Inflammatory macrophage treated with lipopolysaccharide for 4 hours (primary cell): ENCODE results near the gene SPTBN5.

Experiments
- DNase-seq: peaks from one replicate; pipeline ENCODE4 v3.0.0-alpha.2; 2020

The SPTBN5 gene

DNA sequence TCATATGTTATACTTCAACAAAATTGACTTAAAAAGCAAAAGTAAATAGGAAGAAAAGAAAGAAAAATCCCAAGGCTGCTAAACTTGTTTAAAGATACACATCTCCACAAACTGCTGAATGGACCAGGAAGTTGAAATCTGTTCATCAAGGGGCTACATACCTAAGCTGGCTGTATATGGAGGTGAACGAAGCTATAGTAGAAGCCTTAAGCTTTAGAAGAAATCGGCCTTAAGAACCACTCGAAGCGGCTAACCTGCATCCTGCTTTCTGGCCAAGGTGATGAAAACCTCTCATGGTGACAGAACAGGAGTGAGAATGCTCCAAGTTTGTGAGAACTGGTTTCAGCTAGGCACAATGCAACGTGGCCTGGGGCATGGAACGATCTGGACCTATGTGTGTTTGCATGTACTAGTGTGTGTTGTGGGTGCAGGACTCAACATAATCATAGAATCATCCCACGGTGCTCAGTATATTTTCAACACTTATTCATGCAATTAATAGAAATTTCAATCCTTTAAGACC lies 31.3 kb upstream of the SPTBN5 start:
- no peak for DNase-seq

DNA sequence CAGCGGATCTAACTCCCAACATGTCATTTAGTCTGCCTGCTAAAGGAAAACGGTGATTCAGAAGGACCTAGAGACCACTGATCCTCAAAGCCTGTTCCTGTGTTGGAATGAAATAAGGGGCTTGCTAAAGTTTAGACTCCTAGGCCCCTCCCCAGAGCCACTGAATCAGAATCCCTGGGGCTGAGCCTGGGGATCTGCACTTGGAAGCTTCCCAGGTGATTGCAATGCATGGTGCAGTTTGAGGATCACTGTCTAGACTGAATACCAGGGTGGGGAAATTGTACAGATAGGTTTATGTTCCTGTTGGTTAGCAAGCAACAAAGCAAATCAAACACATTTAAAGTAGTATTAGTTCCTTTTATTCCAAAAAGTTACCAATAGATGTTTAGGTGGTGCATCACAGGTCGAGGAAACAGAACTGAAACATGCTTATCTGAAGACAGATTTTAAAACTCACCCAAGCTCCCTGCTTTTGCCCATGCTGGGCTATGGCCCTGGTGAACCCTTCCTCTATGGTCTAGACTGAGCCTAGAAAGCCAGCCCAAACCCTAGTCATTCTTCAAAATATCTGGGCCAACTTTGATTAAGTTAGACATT lies 29.6 kb upstream of the SPTBN5 start:
- no peak for DNase-seq

DNA sequence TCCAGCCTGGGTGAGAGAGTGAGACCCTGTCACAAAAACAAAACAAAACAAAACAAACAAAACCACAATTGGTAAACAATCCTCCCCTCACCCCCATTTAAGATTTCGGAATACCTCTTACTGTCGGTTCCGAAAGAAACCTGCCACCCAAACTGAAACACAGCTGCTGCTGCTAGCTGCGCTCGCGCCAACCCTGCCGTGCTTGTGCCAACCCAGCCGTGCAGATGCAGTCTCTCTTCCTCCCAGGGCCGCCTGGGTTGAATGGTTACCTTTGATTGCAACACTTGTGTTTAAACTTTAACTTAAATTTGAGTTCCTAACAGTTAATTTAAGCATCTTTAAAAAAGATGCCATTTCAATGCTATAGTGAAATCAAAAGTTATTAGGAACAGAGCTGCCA lies 28.5 kb upstream of the SPTBN5 start:
- no peak for DNase-seq

DNA sequence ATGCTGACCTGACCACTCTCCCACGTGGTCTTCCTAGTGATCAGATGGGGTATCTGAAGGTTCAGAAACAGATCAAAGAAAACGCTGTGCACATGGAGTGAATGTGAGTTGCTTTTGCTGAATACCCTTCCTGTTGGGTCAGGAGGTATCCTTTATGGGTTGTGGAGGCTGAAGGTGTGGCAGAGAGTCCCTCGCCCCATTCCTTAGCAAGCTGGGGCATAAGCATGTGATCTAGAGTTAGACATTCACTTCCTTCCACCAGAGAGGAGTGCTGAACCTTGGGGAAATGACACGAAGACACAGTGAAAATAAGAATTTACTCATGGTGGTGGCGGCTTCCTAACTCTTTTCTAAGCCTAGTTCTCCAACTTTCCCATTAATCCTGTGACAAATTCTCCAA lies 27.8 kb upstream of the SPTBN5 start:
- no peak for DNase-seq

DNA sequence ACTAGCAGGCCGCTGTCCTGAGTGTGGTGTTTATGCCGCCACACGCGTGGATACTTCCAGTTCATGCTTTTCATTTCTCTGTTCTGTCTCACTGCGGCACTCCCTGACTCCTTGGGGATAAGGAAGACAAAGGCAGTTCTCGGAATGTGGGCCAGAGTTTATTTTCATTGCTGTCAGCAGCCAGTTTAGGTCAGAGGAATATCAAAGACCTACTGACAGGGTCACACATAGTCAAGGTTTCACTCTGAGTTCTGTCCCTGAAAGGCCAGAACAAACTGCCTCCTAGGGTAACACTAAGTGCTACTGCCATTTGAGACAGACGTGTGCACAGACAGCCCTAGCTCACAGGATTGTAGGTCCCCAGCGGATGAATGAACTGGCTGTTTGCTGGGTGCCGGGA lies 27.3 kb upstream of the SPTBN5 start:
- DNase-seq, result no peak

DNA sequence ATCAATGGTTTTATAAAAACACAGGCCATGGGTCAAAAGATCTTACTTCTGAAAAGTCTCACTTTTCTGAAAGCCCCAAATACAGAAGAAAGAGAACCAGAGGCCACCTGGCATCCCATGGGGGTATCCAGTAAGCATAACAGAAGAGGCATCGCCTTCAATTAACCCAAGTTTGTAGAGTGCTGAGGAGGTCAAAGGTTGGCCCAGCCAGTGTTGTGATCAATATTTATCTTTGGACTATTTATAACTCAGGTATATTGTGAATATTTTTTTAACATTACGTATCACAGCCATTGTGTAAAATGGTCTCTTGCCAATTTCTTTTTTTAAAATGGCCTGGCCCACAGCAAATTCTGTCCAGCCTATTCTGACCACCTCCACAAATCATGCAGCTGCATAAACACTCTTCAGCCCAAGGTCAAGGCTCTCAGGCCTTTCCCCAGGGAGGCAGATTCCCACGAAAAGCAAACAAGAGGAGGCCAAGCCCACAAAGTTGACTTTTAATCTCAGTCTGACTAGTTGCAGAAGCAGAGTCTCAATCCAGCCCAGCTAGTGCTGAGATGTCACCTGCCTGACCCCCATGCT lies 26.2 kb upstream of the SPTBN5 start:
- DNase-seq, result no peak

DNA sequence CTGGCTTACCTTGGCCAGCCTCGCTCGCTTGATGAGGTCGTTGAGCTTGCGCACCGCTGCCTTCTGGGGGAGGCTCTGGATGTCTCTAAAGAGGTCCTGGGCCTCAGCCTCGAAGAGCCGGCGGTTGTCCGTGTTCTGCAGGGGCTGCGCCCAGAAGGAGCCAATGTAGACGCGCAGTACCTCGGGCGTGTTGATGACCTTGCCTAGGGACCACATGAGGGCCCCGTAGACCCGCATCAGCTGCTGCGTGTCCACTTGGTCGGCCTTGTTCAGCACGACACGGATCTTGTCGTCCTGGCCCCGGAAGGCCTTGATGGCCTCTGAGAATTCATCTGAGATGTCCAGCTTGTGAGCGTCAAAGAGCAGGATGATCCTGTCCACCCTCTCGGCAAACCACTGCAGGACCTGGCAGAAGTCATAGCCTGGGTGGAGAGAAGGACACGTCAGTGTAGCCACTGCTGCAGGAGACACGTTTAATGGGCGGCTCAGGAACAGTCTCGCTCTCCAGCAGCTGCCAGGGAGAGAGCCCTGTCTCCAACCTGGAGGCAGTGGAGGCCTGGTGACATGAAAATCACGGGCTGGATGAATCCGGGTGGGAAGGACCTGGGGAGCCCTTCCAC lies 25.5 kb upstream of the SPTBN5 start:
- DNase-seq, result no peak

DNA sequence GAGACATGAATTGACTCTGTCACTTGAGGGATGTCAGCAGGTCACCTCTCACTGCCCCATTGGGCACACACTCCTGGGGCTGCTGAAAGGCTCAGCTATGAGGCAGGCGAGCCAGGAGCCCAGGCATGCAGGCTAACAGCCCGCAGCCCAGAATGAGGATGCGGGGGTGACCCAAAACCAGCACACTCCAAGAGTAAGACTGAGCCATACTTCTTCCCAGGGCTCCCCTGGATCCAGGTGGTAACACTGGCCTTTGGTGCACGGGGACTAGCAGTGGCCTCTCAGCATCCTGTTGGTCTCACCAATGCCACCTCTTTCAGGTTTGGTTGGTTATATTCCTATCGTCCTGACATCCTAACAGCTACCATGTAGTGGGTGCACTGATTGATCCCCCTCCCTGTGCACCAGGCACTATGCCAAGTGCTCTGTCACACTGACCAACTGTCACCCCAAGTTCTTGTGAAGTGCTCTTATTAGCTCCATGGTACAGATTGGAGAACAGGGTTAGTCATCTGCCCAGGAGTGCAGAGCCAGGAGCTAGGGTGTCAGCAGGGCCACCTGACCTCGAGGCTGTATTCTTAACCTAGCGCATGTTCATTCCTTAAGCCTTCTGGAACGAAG lies 24.8 kb upstream of the SPTBN5 start:
- no peak for DNase-seq

DNA sequence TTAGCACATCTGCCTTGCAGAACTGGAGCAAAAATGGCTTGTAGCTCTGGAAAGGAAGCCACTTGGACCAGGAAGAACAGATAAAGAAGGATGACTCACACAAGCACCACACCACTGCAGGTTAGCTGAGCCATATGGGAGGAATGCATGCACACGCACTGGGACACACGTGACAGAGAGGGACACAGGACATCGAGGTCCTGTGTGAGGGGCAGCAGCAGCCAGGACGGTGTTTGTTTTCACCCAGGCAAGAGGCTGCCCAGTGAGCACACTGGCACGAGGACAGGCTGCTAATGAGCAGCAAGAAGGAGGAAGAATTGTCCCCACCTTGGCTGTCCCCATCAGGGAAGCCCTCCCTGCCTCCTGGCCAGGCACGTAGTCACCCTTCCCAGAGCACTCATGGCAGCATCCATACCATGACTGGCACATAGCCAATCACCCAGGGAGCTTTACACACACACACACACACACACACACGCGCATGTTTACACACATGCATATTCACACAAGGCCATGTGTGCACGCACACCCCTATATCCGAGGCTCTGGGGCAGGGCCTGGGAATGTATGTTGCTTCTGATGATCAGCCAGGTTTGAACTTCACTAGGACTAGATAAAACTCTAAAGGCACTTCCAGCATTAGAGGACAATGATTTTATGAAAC lies 24.0 kb upstream of the SPTBN5 start:
- no peak for DNase-seq

DNA sequence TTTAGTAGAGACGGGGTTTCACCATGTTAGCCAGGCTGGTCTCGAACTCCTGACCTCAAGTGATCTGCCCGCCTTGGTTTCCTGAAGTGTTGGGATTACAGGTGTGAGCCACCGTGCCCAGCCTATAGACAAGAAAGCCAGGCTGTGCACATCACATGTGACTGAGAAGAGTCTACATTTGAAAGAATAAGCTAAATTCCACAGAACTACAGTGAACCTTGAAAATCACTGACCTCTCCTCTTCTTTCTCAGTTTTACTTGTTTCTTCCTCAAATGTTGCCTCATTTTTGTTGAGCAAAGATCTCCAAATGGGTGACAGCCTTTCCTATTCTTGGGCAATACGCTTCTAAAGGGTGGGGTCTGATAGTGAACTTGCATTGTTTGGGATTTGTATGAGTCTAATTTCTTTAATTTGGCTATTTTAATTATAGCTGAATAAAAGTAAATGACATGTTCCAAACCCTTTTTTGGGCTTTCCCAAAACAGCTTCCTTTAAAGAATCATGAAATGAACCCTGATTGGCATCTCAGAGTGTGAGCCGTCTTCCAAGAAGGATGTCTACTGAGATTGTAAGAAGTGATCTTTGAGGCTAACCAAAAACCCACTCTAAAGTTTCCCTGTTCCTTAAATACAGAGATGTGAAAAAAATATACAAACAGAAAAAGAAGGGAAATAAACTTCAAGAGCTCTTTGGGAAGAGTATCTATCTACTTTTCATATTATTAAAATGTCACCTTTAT lies 21.6 kb upstream of the SPTBN5 start:
- peak; percentile 88 for DNase-seq

DNA sequence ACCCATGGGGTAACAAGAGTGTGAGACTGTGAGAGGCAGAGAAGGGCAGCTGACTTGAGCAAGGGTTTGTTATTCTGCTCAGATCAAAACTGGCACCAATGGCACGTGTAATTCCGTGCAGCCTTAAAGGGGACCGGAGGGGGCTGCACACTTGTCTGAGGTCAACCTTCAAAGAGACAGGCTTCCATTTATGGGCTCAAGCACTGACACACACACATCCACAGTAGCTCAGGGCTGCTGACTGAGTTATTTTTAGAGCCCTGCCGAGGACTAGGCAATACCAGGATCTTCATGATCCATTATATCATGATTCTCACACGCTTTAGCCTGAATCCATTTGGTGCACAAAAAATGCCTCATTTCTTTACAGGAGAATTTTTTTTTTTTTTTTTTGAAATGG lies 20.6 kb upstream of the SPTBN5 start:
- no peak for DNase-seq

DNA sequence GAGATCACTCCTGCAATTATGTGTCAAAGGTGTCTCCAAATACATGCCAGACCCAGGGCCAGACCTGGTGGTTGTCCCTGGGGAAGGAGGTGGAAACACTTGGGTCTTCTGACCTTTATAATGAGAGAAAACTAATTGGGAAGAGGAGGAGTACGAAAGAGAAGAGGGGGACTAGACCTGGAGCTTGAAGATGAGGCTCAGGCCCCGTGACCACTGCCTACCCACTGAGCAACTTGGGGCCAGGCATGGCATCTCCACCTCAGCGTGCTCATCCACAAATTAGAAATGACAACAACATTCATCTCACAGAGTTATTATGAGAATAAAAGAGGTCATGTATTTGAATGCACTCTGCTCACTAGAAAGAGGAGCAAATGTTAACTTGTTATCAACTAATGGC lies 19.4 kb upstream of the SPTBN5 start:
- DNase-seq, result no peak

DNA sequence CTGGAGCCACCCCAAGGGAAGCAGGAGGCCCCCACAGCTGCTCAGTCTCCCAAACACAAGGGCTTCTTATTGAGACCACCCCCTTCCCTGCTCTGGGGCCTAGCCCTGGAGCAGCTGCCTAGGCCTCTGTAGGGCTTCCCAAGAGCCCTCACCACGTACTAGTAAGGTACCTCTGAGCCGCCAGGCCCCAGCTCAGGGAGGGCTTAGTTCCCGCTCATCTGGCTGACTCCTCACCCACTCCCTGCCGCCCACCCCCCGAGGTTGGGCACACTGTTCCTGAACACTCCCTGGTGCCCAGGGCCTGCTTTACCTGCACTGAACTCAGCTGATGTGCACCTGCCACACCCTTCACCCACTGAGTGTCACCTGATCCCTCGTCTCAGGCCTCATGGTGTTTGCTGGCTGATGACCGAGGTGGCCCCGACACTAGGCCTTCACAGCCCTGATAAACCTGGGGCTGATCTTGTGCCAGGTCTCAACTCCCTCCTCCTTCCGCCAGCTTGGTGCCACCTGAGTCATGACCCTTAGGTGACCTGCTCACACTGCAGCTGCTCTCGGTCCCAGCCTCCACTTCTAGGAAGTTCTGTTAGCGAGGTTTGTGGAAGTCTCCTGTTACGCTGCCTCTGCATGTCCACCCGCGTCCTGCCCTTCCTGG lies 18.0 kb upstream of the SPTBN5 start:
- no peak for DNase-seq

DNA sequence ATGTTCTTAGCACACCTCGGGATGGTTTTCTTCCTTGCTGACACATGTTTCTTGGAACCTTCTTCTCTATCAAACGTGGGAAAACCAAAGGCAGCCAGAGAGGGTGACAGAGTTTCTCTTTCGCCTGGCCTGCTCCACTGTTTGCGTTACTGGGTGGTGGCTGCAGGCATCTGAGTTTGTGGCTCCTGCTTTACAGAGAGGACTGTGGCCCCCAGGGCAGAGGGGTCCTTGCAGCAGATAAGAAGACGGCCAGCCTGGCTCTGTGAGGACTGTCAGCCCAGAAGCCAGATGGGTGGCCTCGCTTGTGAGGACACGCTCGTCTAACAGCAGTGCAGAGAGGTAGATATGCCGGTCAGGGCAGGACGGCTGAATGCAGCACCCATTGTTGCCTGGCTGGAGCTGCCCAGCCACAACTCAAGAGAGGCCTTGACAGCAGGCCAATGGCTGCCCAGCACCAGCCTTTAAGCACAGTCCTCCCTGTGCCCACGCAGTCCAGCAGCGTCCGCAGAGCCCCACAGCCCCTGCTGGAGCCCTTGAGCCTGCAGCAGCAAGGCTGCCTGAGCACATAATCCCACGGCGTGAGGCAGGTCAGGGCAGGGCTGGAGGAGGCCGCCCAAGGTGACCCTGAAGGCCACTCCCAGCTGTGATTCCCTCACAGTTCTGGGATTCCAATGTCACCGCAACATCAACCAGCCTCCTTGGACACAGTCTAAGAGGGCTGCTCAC lies 15.0 kb upstream of the SPTBN5 start:
- DNase-seq, result no peak

DNA sequence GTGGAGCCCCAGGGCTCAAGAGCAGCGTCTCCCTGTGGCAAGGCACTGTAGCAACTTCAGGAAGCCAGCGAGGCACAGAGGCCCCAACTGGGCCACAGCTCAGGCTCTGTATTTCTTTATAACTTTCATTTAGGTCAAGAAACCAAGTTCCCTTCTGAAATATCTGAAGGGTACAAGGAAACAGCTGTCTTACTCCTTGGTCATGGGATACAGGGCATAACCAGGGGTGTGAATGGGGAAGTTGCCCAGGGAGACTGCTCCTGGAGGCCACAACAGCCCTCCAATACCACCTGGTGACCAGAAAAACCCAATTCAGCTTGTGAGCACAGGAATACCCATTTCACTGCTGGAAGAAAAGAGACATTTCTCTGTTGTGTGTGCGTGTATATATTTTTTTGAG lies 13.3 kb upstream of the SPTBN5 start:
- peak; percentile 41 for DNase-seq

DNA sequence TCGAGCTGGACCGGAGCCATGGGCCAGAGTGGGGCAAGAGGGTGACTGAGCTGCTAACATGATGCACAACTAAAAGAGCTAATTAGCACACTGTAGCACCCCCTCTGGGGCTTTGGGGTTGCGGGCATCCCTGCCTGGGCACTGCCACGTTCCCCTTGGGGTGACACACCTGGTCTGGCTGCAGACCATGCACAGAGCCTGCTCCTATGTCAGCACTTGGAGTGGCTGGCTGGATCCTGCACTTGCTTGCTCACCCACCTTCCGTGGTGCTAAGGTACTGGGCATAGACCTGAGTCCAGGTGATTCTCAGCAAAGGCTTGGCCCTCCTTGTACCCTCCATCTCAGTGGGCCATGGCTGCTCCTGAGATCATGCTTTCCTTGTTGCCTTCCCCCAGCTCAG lies 12.8 kb upstream of the SPTBN5 start:
- DNase-seq, result no peak

DNA sequence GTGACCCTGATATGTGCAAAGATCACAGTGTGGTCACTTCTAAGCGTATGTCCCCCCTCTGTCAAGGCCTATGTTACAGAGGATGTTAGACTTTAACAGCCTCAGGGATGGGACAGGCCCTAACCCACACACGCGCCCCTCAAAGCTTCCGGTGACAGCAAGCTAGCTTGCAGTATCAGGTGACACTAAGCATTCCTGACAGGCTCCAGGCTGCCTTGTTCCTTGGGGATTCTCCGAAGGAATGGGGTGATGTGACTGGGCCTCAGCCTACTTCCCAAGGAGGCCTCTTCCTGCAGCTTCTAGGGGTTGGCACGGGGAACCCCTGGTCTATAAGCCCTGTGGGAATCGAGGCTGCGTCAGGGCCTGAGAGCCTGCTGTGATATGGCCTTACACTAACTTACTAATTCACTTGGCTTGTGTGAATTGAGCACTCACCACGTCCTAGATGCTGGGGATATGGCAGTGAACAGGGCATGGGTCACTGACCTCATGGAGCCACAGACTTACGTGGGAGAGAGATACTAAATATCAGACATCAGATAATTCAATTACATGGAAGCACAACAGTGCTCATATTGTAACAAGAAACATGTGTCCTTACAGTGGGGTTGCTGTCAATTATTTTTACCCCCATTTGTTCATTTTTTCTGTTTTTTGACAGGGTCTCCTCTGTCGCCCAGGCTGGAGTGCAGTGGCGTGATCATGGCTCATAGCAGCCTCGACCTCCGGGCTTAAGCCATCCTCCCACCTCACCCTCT lies 11.4 kb upstream of the SPTBN5 start:
- no peak for DNase-seq

DNA sequence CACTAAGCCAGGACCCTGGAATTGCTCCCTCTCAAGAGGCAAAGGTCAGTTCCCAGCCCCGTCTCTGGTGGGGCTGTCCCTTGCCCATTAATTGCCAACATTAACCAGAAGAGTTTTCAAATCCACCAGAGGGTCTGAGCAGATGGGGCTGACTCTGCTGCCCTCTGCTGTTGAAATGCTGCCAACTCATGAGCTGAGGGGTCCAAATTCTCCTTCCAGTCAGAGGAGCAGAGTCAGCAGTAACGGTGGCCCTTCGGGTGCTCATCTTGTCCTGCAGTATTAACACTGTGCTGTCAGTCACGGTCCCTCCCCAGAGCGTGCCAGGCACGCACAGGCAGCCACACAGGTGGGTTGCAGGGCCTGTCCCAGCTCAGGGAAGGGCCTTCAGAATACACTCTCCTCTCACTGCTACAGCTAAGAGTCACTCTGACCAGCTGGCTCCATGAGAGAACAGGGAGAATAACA lies 10.7 kb upstream of the SPTBN5 start:
- peak; percentile 34 for DNase-seq

DNA sequence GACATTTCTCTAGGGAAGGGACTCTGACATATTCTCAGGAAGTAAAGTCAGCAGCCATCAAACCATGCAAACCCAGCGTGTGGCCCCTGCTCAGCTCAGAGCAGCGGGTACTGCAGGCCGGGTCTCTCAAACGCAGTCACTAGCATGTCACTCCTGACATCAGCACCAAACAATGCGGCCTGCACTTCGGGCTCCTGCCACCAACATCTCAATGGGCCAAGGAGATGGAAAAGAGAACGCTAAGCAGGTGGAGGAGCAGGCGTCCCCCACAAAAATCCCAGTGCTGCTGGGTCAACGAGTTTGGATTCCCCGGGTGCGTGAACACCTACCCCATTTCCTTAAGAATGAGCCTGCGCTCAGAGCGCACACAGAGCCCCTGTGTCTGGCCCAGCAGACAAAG lies 9.9 kb upstream of the SPTBN5 start:
- DNase-seq, result no peak

DNA sequence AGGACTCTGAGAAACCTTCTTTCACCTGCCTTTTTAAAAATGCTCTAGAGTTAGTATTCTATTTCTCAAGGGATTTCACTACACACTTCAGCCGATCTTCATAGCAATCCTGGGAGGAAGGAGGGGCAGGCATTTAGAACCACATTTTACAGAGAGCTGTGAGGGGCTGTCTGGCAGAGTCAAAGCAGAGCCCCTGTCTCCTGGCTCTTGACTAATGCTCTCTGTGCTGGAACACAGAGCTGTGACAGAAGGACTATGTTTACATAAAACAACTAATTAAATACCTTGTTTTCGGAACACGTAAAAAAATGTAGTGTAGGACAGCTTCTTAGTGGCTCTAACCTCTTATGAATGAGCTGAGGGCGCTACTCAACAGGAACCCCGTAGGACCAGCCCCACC lies 7.6 kb upstream of the SPTBN5 start:
- no peak for DNase-seq
